ENCODE data around the gene BEAN1. TPM values are rescaled to one million over a fixed set of nuclear protein-coding genes. Genes with fewer than 3 reads are reported as not detected.
"Not testable (repeated sequence)": the region's sequence is repeated elsewhere in the genome, so short reads cannot be mapped to it uniquely, and the experiment has no call there.

BEAN1 gene
- total RNA-seq, 2 donors from 2014 or later, result 0.42 to 0.48 TPM

GRCh38 chr16:66490774-66491715, 64.0 kb downstream of the BEAN1 start:
- intact Hi-C loops (cut with DNase I), result no loop called here

GRCh38 chr16:66491716-66492064, 64.6 kb downstream of the BEAN1 start:
- intact Hi-C loops (cut with DNase I), result no loop called here
- DNase-seq (ENCODE audit: low spot score), result peak; percentile 41

More at GRCh38 chr16:66490774-66491715, 64.0 kb downstream of the BEAN1 start:
- peak; percentile 68 for DNase-seq (ENCODE audit: low spot score)

DNA sequence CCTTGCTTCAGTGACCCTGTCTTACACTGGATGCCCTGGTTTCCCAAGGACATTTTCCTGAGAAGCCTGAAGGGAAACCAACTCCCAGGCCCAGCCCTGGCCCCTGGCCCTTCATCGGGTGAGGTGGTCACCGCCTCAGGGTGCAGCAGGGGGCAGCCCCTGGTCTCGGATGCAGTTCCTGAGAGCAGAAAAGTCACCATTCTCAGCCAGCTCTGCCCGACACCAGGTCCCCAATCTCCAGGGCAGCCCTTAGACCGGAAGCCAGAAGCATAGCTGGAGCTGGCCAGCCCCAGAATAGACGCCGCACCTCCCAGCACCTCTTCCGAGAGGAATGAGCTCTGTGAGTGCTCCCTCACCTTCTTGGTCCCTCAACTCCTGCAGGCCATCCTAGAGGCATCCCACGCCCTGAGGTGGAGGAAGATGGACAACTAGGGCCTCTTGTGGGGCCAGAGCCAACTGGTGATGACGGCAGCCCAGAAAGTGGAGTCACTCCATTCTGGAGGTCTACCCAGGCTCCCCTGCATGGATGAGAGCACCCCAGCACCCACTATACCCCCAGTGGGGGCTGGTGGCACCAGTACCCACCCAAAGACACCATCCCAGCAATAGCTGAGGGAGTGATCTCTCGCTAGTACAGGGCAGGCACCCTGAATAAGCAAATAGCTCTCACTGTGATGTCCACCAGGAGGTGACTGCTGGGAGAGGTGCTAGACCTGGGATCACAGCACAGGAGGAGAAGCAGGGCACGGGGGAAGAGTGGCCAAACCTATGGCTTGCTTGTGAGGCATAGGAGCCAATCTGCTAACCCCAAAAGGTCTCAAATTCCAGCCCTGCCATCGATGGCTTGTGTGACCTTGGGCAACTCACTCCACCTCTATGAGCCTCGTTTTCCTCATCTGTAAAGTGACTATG, 66.7 kb downstream of the BEAN1 start:
- intact Hi-C loops (cut with DNase I), result no loop called here
- peak; percentile 44 for DNase-seq (ENCODE audit: low spot score)

DNA sequence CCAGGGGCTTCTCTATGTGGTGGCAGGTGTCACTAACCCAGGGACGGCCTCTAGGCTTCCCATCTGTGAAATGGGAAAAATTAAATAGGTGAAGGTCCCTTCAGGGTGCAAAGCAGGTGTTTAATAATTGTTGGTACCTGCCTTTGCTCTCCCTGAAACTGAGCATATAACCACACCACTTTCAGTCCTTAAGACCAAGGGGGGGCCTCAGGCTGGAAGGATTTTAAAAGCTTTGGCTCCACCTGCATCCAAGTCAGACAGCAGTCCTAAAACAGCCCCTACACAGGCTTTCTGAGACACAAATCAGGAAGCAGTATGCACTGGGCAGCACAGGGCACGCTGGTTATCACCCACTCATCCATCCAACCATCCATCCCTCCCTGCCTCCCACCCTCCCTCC, 67.8 kb downstream of the BEAN1 start:
- intact Hi-C loops (cut with DNase I), result no loop called here
- DNase-seq (ENCODE audit: low spot score), result no peak

DNA sequence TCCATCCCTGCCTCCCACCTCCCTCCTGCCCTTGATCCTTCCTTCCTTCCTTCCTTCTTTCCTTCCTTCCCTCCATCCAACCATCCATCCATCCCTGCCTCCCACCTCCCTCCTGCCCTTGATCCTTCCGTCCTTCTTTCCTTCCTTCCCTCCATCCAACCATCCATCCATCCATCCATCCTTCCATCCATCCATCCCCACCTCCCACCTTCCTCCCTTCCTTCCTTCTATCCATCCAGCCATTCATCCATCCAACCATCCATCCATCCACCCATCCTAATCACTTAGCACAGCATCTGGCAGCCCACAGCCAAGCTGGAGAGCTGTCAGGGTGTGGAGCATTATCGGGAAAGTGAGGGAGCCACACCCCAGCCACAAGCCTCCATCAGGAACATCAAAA, 68.3 kb downstream of the BEAN1 start:
- DNase-seq (ENCODE audit: low spot score), result peak; percentile 36
- intact Hi-C loops (cut with DNase I), result no loop called here

DNA sequence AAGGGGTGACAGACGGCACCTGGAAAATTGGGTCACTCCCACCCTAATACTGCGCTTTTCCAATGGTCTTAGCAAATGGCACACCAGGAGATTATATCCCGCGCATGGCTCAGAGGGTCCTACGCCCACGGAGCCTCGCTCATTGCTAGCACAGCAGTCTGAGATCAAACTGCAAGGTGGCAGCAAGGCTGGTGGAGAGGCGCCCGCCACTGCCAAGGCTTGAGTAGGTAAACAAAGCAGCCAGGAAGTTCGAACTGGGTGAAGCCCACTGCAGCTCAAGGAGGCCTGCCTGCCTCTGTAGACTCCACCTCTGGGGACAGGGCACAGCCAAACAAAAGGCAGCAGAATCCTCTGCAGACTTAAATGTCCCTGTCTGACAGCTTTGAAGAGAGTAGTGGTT, 69.1 kb downstream of the BEAN1 start:
- intact Hi-C loops (cut with DNase I), result not testable (repeated sequence)
- peak; percentile 29 for DNase-seq (ENCODE audit: low spot score)

GRCh38 chr16:66497921-66498320, 70.8 kb downstream of the BEAN1 start:
- DNase-seq (ENCODE audit: low spot score); intact Hi-C loops (cut with DNase I): not testable (repeated sequence)

GRCh38 chr16:66501563-66501962, 74.5 kb downstream of the BEAN1 start:
- DNase-seq (ENCODE audit: low spot score), result not testable (repeated sequence)

DNA sequence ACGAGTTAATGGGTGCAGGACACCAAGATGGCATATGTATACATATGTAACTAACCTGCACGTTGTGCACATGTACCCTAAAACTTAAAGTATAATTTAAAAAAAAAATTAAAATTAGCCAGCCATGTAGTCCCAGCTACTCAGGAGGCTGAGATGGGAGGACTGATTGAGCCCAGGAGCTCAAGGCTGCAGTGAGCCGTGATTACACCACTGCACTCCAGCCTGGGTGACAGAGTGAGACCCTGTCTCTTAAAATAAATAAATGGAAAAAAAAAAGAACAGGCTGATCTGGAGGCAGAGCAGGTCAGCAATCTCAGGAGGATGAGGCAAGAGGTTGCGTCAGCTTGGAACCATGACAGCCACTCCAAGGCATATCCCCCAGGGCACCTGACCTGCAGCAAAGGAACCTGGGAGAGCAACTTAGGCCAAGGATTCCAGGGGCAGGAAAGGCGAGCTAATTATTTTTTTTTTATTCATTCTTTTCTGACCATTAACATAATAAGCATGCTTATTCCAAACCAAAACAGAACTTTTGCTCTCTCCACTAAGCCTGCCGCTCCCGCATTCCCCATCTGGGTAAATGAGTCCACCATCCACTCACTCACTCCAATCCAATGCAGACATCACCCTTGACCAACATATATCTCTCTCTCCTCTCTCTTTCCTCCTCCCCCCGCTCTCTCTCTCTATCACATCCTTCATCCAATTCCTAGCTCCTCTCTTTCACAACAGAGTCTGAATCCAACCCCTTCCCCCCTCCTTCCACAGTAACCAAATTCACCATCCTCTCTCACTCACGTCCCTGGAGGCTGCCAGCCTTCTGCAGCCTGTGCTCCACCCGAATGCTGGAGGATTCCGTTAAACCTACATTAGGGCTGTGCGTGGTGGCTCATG, 75.2 kb downstream of the BEAN1 start:
- intact Hi-C loops (cut with DNase I), result no loop called here
- peak; percentile 92 for DNase-seq (ENCODE audit: low spot score)

More at GRCh38 chr16:66501563-66501962, 74.5 kb downstream of the BEAN1 start:
- intact Hi-C loops (cut with DNase I), result not testable (repeated sequence)

GRCh38 chr16:66503030-66503429, 75.9 kb downstream of the BEAN1 start:
- peak; percentile 82 for DNase-seq (ENCODE audit: low spot score)
- intact Hi-C loops (cut with DNase I), result no loop called here

DNA sequence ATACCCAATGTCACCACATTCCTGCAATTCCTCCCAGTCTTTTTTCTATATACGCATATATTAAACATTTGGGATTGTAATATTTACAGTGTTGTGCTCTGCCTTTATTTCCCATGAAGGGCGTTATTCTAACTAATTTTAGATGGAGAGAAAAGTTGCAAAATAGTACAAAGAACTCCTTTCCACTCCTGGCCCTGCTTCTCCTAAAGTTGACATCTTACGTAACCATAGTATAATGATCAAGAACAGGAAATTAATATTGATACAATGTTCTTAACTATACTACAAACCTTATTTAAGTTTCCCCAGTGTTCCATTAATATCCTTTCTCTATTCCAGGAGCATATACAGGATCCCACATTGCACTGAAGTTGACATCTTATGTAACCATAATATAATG, 76.5 kb downstream of the BEAN1 start:
- DNase-seq (ENCODE audit: low spot score), result no peak
- intact Hi-C loops (cut with DNase I), result no loop called here

DNA sequence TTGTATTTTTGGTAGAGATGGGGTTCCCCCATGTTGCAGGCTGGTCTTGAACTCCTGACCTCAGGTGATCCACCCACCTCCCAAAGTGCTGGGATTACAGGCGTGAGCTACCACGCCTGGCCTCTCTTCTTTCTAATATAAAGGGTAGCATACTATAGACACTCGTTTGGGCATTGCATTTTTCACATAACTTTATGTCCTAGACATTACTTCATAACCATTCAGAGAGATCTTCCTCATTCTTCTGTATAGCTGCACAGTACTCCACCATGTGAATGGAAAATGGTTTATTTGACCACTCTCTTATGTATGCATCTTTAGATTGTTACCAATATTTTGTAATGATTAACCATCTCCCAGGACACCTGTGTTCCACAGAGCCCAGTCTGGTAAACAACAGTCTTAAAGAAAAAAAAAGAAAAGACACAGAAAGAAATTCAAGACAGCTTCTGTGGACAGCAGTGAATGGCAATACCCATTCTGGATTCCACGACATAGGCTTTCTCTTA, 80.7 kb downstream of the BEAN1 start:
- no peak for DNase-seq (ENCODE audit: low spot score)
- intact Hi-C loops (cut with DNase I), result no loop called here

DNA sequence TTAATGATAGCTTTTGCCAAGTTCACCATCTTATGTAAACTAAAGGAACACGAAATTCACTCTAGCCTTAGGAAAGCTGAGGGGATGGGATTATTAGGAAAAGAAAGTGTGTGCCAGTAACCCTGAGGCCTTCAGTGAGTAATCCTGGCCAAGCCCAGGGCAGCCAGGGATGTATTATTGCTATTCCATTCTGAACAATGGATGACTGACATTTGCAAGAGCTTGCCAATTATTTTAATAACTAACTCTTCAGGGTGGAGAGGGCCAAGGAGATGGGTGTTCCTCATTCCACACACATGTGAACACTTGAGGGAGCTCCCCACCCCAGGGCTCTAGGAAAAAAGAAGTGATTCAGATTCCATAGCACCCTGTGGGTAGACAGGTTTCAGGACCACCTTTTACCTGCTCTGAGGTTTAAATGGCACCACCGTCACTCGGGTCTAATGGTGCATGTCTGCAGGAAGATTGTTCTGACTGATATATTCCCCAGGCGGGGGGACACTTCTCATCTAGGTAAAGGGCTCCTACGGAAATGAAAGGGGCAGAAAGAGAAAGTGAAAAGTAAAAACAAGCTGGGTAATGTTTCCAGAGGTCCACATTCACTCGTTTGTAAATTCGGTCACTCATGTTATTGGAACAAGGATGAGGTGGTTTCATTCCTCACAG, 81.3 kb downstream of the BEAN1 start:
- DNase-seq (ENCODE audit: low spot score), result peak; percentile 50
- intact Hi-C loops (cut with DNase I), result no loop called here

- DNase-seq (ENCODE audit: low spot score), result peak; percentile 45
- intact Hi-C loops (cut with DNase I), result no loop called here
Measured at GRCh38 chr16:66508914-66509496, 81.9 kb downstream of the BEAN1 start.

DNA sequence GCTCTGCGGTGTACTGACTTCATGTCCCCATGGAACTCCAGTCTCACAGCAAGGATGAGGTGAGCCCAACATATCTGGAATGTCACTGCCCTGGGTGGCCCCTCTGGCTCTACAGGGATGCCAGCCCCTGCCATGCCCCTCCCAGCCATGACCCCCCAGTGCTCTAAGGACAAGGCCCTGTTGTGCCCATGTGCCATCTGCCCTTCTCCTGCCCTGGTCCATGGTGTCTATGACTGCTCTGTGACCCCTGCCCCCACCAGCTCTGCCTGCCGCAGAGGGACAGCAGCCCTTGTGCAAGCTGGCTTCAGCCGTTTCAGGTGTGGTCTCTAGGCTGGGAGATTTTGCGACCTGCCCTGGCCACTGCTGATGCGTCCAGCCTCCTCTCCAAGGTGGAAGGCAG, 82.5 kb downstream of the BEAN1 start:
- DNase-seq (ENCODE audit: low spot score), result peak; percentile 68

DNA sequence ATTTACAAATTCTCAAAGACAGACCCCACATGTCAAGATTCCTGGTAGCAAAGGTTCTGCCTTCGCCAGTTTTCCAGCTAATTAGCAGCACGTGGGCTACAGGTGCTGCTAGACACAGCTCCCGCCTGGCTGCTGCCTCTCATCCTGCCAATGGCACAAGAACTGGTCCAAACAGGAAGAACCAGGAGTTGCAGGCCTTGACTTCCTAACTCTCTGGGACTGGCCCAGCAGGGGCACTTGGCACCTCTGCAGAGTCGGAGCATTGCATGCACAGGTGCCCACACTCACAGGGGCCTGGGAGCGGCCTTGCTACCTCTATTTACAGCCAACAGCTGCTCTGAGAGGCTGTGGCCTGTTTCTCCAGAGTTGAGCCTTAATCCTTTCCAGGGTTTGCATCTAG, 83.2 kb downstream of the BEAN1 start:
- DNase-seq (ENCODE audit: low spot score), result peak; percentile 28
- intact Hi-C loops (cut with DNase I), result no loop called here

More for the DNA sequence above, 82.5 kb downstream of the BEAN1 start:
- intact Hi-C loops (cut with DNase I), result no loop called here

DNA sequence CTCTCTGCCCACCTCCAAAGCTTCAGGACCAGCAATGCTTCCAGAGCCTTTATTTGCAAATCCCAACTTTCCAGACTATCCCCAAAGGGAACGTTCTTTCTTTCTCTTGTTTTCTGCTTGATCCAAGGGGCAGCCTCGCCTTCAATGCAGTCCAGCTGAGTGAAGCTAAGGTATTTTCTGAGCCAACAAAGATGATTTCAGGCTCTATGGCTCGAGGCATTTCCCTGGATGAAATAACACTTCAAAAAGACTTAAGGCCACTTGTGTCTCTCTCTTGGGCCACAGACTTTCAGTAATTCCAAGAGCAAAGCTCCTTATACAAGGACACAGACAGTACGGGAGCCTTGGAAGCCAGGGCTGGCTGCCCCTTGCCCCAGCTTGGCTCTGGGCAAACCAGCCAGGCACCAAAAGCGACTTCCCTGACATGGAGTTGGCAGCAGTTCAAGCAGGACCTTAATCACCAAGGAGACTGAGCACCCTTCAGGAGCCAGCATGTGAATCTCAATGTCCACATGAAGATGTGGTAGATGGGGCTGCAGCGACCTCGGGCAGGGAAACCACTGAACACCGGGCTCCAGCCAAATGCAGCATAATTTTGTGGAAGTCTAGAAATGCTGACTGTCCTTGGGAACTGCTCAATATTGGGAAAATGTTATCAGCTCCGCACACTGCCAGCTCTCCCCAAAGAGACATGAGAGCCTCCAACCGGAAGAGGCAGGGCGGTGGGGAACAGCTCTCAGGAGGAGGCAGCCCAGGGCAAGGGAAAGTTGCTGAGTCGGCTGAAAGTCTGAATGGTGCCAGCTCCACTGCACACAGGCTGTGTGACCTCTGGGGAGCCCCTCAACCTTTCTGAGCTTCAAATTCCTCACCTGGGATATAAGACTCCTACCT, 83.9 kb downstream of the BEAN1 start:
- intact Hi-C loops (cut with DNase I), result no loop called here
- DNase-seq (ENCODE audit: low spot score), result peak; percentile 87

All from posterior vena cava (tissue), 2 donors.